HepG2 (cell line): Measurements from ENCODE around the gene KCTD1.

Experiments
- EZH2 ChIP-seq: conservative IDR thresholded peaks from 2 replicates; pipeline ENCODE4 v1.6.1; 2012; ENCODE audit warnings: mild to moderate bottlenecking, low read depth, low read length, moderate library complexity
- SIN3A ChIP-seq: IDR thresholded peaks from 2 replicates; pipeline ENCODE4 v1.6.1; 2011; ENCODE audit warnings: low read depth, mild to moderate bottlenecking, control low read depth, low read length, borderline replicate concordance
- ZNF264 ChIP-seq: sonication (generic); formaldehyde crosslinking; IDR thresholded peaks from 2 replicates; pipeline ENCODE4 v1.4.0; 2020; ENCODE audit warnings: missing genetic modification reagents
- ZNF577 ChIP-seq: sonication (generic); formaldehyde crosslinking; IDR thresholded peaks from 2 replicates; pipeline ENCODE4 v1.4.0; 2020; ENCODE audit warnings: mild to moderate bottlenecking, low read depth, missing genetic modification reagents, borderline replicate concordance

- TF ChIP-seq ZNF577 (CRISPR knock-in tag) (no peak), ZNF264 (CRISPR knock-in tag) (no peak), SIN3A (no peak), EZH2 (no peak)
Observed at GRCh38 chr18:26436176-26437051, 111.9 kb downstream of the KCTD1 start.
